ENCODE data around the gene SP1. TPM values are rescaled to one million over a fixed set of nuclear protein-coding genes. Genes with fewer than 3 reads are reported as not detected.
A peak's percentile ranks its signal among the peaks of the same experiment; 100 is the strongest.

SP1 gene
- total and polyA plus RNA-seq, 9 of the 15 experiments (the other 6 are each of a cell fraction or from before 2014, with no cell fraction given): 8.0 to 65.5 (median 41.6) TPM

DNA sequence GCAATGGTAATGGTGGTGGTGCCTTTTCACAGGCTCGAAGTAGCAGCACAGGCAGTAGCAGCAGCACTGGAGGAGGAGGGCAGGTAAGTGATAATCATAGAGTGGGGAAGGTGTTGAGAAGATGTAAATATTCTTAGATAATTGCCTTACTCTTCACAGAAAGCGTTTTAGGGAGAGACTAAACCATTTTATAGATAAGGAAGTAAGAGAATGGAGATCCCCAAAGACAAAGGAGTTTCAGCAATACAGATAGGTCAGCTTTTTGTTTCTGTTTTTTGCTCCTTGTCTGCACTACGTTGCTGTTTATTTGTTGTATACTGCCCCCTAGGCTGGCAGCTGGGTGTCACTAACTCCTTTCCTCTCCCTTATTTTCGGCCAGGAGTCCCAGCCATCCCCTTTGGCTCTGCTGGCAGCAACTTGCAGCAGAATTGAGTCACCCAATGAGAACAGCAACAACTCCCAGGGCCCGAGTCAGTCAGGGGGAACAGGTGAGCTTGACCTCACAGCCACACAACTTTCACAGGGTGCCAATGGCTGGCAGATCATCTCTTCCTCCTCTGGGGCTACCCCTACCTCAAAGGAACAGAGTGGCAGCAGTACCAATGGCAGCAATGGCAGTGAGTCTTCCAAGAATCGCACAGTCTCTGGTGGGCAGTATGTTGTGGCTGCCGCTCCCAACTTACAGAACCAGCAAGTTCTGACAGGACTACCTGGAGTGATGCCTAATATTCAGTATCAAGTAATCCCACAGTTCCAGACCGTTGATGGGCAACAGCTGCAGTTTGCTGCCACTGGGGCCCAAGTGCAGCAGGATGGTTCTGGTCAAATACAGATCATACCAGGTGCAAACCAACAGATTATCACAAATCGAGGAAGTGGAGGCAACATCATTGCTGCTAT is 2.0 kb downstream of the SP1 start (continued):
- TF ChIP-seq, protein P1, sequence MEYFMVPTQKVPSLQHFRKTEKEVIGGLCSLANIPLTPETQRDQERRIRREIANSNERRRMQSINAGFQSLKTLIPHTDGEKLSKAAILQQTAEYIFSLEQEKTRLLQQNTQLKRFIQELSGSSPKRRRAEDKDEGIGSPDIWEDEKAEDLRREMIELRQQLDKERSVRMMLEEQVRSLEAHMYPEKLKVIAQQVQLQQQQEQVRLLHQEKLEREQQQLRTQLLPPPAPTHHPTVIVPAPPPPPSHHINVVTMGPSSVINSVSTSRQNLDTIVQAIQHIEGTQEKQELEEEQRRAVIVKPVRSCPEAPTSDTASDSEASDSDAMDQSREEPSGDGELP (CRISPR knock-in tag; IDR thresholded peaks at IDR 0.05; ENCODE audit: borderline replicate concordance): peak; percentile 69
- TF ChIP-seq RCOR1 (IDR thresholded peaks at IDR 0.05; ENCODE audit: borderline replicate concordance in 1 of 2, low read depth in 2 of 2, low read length in 2 of 2): 0 out of 4 replicates have a peak, but pooled peaks of 1 of the 2 experiments have one; percentile 13
- TF ChIP-seq, protein P2, sequence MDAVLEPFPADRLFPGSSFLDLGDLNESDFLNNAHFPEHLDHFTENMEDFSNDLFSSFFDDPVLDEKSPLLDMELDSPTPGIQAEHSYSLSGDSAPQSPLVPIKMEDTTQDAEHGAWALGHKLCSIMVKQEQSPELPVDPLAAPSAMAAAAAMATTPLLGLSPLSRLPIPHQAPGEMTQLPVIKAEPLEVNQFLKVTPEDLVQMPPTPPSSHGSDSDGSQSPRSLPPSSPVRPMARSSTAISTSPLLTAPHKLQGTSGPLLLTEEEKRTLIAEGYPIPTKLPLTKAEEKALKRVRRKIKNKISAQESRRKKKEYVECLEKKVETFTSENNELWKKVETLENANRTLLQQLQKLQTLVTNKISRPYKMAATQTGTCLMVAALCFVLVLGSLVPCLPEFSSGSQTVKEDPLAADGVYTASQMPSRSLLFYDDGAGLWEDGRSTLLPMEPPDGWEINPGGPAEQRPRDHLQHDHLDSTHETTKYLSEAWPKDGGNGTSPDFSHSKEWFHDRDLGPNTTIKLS (IDR thresholded peaks at IDR 0.05; ENCODE audit: borderline replicate concordance, low read depth): no peak
- TF ChIP-seq ZNF507 (tag; conservative IDR thresholded peaks at IDR 0.05): no peak
- TF ChIP-seq SMARCA5 (IDR thresholded peaks at IDR 0.05): 0 out of 2 replicates have a peak, but pooled peaks have one; percentile 48
- TF ChIP-seq, protein P3, sequence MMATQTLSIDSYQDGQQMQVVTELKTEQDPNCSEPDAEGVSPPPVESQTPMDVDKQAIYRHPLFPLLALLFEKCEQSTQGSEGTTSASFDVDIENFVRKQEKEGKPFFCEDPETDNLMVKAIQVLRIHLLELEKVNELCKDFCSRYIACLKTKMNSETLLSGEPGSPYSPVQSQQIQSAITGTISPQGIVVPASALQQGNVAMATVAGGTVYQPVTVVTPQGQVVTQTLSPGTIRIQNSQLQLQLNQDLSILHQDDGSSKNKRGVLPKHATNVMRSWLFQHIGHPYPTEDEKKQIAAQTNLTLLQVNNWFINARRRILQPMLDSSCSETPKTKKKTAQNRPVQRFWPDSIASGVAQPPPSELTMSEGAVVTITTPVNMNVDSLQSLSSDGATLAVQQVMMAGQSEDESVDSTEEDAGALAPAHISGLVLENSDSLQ (IDR thresholded peaks at IDR 0.05): peak; percentile 23; the same call in 1 of the 2 replicates
- TF ChIP-seq TAF7 (tag; IDR thresholded peaks at IDR 0.05): no peak
- TF ChIP-seq, protein P4, sequence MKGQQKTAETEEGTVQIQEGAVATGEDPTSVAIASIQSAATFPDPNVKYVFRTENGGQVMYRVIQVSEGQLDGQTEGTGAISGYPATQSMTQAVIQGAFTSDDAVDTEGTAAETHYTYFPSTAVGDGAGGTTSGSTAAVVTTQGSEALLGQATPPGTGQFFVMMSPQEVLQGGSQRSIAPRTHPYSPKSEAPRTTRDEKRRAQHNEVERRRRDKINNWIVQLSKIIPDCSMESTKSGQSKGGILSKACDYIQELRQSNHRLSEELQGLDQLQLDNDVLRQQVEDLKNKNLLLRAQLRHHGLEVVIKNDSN (CRISPR knock-in tag; IDR thresholded peaks at IDR 0.05): no peak
- TF ChIP-seq HNRNPLL (IDR thresholded peaks at IDR 0.05; ENCODE audit: low read depth, low read length, poor library complexity, severe bottlenecking): no peak
- no peak for TF ChIP-seq CBX1 (IDR thresholded peaks at IDR 0.05; ENCODE audit: low read depth)
- no peak for TF ChIP-seq CREB1 (IDR thresholded peaks at IDR 0.05)
- TF ChIP-seq CREB1 (CRISPR knock-in tag; IDR thresholded peaks at IDR 0.05): no peak
- 0 out of 2 replicates have a peak, but pooled peaks have one; percentile 14 for TF ChIP-seq C11orf30 (IDR thresholded peaks at IDR 0.05; ENCODE audit: low read depth)
- TF ChIP-seq ETV1 (tag; conservative IDR thresholded peaks at IDR 0.05; ENCODE audit: low read depth): no peak
